Glutamatergic neuron (in vitro differentiated cells): ENCODE results near the gene OR9G4. TPM values are rescaled to one million over a fixed set of nuclear protein-coding genes. Genes with fewer than 3 reads are reported as not detected.

Source experiments
- DNase-seq: peaks from one replicate; pipeline ENCODE4 v3.0.0; 2022
- H3K27ac Mint-ChIP-seq: one replicate; pipeline ENCODE4 v1.8.0; 2020; ENCODE audit warnings: mild to moderate bottlenecking, mixed read lengths, inconsistent platforms; ENCODE audit not compliant: unreplicated experiment
- H3K27me3 Mint-ChIP-seq: one replicate; pipeline ENCODE4 v1.8.0; 2020; ENCODE audit warnings: mild to moderate bottlenecking, moderate library complexity, mixed read lengths, inconsistent platforms; ENCODE audit not compliant: unreplicated experiment
- H3K36me3 Mint-ChIP-seq: one replicate; pipeline ENCODE4 v1.8.0; 2020; ENCODE audit warnings: mild to moderate bottlenecking, mixed read lengths, inconsistent platforms; ENCODE audit not compliant: unreplicated experiment
- H3K4me1 Mint-ChIP-seq: one replicate; pipeline ENCODE4 v1.8.0; 2020; ENCODE audit warnings: mild to moderate bottlenecking, low read depth, mixed read lengths, inconsistent platforms; ENCODE audit not compliant: unreplicated experiment
- H3K4me3 Mint-ChIP-seq: one replicate; pipeline ENCODE4 v1.8.0; 2020; ENCODE audit warnings: mild to moderate bottlenecking, mixed read lengths, inconsistent platforms; ENCODE audit not compliant: unreplicated experiment
- H3K9me3 Mint-ChIP-seq: one replicate; pipeline ENCODE4 v1.8.0; 2020; ENCODE audit warnings: mild to moderate bottlenecking, moderate library complexity, mixed read lengths, inconsistent platforms; ENCODE audit not compliant: unreplicated experiment
- CTCF ChIP-seq: fragments of 200-600 bp; sonication (generic); IDR thresholded peaks from one replicate; pipeline ENCODE4 v1.5.0; 2021; ENCODE audit not compliant: partially characterized antibody, unreplicated experiment
- microRNA-seq: library from miRNA; unstranded; fragments of <30 nt; microRNA quantifications from one replicate; pipeline ENCODE4, GENCODE V29; 2020; ENCODE audit not compliant: unreplicated experiment
- total RNA-seq: library from RNA; stranded (reverse); fragmentation: NEBNext Ultra II Directional; extraction: Animal tissue kit (Norgen Biotek cat#: 25700); gene quantifications from one replicate; pipeline ENCODE4 v1.2.1, GENCODE V29; 2021; ENCODE audit not compliant: unreplicated experiment

Gene OR9G4
- total RNA-seq, 1 donor from 2014 or later, result not detected

GRCh38 chr11:56700242-56700913, 48.1 kb downstream of the OR9G4 start:
- Mint-ChIP-seq H3K9me3 (no peaks in the 10 kb centered on the region), H3K36me3 (no peaks in the 10 kb centered on the region), H3K4me3 (no peak overlapping the region), H3K4me1 (no peaks in the 10 kb centered on the region), H3K27ac (no peak overlapping the region), H3K27me3 (peaks cover 3% of the 10 kb centered on the region)
- no peak for TF ChIP-seq CTCF
- no peak for DNase-seq

GRCh38 chr11:56698795-56699194, 49.7 kb downstream of the OR9G4 start, which contains the start of gene OR9G1:
OR9G1 (plus strand) TSS chr11:56699095; CDS start chr11:56700388, 1,293 bp downstream.
- Mint-ChIP-seq H3K4me1 (no peaks in the 10 kb centered on the region), H3K4me3 (no peak within 1 kb of the TSS), H3K27me3 (peaks cover 3% of the 10 kb centered on the region)

GRCh38 chr11:56693428-56693827, 55.1 kb downstream of the OR9G4 start:
- H3K36me3 Mint-ChIP-seq, result no peaks in the 10 kb centered on the region
- DNase-seq, result no peak
- H3K4me3 Mint-ChIP-seq, result no peak overlapping the region
- H3K27ac Mint-ChIP-seq, result no peak overlapping the region
- H3K4me1 Mint-ChIP-seq, result no peaks in the 10 kb centered on the region
- H3K9me3 Mint-ChIP-seq, result no peaks in the 10 kb centered on the region
- TF ChIP-seq CTCF, result no peak
- no peaks in the 10 kb centered on the region for H3K27me3 Mint-ChIP-seq

More at GRCh38 chr11:56698795-56699194, 49.7 kb downstream of the OR9G4 start, which contains the start of gene OR9G1:
- DNase-seq, result no peak
- TF ChIP-seq CTCF, result no peak
- no peak within 1 kb of the TSS for H3K27ac Mint-ChIP-seq
- no peaks in the 10 kb centered on the region for H3K36me3 Mint-ChIP-seq
- no peaks in the 10 kb centered on the region for H3K9me3 Mint-ChIP-seq

Small RNA genes lying within 50 kb of the gene (microRNA-seq; reads per million reads assigned to microRNA genes)
- gene MIR6128, result not detected

Other genes starting within 250 kb of the OR9G4 start
- gene OR5M11, start 205.4 kb downstream of the OR9G4 start, total RNA-seq, result not detected
- gene OR5M10, start 171.0 kb downstream of the OR9G4 start, total RNA-seq, result not detected
- not detected for gene OR5M1, start 133.8 kb downstream of the OR9G4 start, total RNA-seq
- gene OR5AP2, start 106.3 kb downstream of the OR9G4 start, total RNA-seq, result not detected
- gene OR5AR1, start 85.0 kb downstream of the OR9G4 start, total RNA-seq, result not detected
- gene OR9G1, start 49.6 kb downstream of the OR9G4 start, total RNA-seq, result not detected
- not detected for gene OR5AK2, start 240.2 kb upstream of the OR9G4 start, total RNA-seq